ENCODE results near the gene CEP85L.

DNA sequence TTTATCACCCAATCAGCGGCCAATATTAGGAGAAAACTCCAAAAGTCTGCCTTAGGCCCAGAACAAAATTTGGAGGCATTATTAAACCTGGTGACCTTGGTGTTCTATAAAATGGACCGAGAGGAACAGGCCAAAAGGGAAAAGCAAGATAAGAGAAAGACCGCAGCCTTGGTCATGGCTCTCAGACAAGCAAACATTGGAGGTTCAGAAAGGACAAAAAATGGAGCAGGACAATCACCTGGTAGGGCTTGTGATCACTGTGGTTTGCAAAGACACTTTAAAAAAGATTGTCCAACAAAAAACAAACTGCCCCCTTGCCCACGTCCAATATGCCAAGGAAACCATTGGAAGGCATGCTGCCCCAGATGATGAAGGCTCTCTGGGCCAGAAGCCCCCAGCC, 31.2 kb downstream of the CEP85L start:
- TF ChIP-seq POLR2A (IDR thresholded peaks at IDR 0.05; ENCODE audit: low read depth) (no peak), EP300 (IDR thresholded peaks at IDR 0.05) (no peak), POLR2AphosphoS5 (IDR thresholded peaks at IDR 0.05) (no peak)
- TF ChIP-seq, protein P1, sequence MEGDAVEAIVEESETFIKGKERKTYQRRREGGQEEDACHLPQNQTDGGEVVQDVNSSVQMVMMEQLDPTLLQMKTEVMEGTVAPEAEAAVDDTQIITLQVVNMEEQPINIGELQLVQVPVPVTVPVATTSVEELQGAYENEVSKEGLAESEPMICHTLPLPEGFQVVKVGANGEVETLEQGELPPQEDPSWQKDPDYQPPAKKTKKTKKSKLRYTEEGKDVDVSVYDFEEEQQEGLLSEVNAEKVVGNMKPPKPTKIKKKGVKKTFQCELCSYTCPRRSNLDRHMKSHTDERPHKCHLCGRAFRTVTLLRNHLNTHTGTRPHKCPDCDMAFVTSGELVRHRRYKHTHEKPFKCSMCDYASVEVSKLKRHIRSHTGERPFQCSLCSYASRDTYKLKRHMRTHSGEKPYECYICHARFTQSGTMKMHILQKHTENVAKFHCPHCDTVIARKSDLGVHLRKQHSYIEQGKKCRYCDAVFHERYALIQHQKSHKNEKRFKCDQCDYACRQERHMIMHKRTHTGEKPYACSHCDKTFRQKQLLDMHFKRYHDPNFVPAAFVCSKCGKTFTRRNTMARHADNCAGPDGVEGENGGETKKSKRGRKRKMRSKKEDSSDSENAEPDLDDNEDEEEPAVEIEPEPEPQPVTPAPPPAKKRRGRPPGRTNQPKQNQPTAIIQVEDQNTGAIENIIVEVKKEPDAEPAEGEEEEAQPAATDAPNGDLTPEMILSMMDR (IDR thresholded peaks at IDR 0.05), result no peak
